HG03095 (cell line): ENCODE measurements around the gene RSPH3.

Experiments used
- ATAC-seq: cut with Tn5 transposase; IDR thresholded peaks from one replicate; pipeline ENCODE4 v1.9.1; 2021; ENCODE audit warnings: moderate library complexity; ENCODE audit not compliant: unreplicated experiment

RSPH3 gene

DNA sequence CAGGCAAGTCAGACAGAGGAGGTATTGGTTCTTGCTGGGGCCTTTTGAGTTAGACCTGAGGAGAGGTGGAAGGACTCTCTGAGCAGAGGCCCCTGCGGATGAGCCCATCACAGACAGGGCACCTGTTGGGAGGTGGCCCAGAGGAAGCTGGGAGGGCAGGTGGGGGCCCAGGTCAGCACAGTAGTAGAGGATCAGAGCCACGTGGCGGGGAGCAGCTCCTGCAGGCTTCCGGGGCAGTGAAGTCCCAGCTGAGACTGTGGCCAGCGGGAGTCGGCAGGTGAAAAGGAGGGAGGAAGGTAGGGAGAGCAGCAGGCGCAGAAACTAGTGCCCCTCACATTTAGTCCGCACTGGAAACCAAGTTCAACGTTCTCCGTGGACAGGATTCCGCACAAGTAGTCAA lies 61.8 kb downstream of the RSPH3 start:
- no peak for ATAC-seq

DNA sequence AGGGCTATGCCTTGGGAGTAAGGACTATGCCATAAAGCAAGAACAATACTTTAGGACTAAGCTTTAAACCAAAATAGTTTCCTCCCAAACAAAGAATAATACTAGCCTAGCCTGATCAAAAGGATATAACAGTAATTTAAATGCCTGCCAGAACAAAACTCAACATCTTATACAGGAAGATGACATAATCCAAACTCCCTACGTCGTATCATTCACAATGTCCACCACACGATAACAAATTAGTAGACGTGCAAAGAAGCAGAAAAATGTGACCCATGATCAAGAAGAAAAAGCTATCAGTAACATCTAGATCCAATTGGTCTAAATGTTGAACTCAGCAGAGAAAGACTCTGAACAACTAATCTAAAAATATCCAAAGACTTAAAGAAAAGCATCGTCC lies 65.8 kb downstream of the RSPH3 start:
- ATAC-seq, result no peak

DNA sequence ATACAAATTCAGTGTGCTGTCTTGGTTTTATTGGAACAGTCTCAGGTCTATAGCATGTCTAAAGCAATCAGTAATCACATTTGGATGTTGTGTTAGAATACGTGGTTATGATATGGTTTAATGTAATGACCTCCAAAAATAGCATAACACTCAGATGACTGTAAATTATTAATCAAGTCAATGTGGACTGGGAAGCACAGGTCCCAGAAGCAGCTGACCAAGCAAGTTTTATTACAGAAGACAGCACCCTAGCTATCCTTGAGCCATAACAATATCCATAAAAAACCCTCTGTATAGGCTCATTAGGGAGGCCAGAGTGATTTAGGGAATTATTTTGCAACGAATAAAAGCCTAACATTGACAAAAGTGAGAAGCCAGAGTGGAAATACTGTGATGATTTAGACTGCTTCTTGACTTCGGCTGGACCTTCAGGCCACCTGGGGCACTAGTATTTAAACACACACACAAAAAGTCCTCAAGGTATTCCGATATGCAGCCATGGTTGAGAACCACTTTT lies 66.9 kb downstream of the RSPH3 start:
- no peak for ATAC-seq

DNA sequence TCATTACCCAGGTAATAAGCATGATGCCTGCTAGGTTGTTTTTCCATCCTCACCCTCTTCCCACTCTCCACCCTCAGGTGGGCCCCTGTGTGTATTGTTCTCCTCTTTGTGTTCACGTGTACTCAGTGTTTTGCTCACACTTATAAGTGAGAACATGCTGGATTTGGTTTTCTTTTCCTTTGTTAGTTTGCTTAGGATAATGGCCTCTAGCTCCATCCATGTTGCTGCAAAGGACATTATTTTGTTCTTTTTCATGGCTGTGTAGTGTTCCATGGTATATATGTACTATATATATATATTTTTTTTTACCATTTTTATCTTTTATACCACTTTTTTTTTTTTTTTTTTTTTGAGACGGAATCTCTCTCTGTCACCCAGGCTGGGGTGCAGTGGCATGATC lies 71.9 kb downstream of the RSPH3 start:
- ATAC-seq, result no peak

DNA sequence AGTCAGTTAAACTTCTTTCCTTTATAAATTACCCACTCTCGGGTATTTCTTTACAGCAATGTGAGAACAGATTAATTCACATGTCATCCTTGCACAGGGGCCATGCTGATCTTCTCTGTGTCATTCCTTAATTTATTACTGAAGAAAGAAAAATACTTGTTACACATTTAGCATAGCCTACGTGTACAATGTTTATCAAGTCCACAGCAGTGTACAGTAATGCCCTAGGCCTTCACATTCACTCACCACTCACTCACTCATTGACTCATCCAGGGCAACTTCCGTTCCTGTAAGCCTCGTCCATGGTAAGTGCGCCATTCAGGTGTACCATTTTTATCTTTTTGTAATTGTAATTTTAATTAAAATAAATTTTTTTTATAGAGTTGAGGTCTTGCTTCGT lies 73.6 kb downstream of the RSPH3 start:
- ATAC-seq, result no peak

DNA sequence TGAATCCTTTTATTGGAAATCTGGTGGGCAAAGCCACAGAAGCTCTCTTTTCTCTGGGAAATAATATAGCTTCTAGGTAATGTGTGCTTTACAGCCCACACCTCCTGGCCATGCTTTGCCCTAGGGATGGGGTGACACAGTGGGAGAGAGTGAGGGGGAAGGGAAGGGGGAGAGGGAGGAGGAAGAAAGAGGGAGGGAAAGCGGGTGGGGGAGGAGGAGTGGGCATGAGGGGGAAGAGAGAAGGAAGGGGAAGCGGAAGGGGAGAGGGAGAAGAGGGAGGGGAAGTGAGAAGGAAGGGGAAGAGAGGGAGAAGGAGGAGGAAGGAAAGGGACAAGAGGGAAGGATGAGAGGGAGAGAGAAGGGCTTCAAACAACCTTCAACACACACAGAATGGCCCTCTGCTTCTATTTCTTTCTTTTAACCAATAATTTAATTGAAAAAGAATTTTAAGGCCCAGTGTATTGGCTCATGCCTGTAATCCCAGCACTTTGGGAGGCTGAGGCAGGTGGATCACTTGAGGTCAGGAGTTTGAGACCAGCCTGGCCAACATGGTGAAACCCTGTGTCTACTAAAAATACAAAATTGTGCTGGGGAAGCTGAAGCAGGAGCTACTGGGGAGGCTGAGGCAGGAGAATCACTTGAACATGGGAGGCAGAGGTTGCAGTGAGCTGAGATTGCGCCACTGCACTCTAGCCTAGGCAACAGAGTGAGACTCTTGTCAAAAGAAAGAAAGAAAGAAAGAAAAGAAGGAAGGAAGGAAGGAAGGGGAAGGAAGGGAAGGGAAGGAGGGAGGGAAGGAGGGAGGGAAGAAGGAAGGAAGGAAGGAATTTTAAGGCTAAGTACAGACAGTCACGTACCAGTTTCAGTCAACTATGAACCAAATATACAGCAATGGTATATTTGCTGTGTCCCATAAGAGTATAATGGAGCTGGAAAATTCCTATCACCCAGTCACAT lies 75.2 kb downstream of the RSPH3 start:
- no peak for ATAC-seq

DNA sequence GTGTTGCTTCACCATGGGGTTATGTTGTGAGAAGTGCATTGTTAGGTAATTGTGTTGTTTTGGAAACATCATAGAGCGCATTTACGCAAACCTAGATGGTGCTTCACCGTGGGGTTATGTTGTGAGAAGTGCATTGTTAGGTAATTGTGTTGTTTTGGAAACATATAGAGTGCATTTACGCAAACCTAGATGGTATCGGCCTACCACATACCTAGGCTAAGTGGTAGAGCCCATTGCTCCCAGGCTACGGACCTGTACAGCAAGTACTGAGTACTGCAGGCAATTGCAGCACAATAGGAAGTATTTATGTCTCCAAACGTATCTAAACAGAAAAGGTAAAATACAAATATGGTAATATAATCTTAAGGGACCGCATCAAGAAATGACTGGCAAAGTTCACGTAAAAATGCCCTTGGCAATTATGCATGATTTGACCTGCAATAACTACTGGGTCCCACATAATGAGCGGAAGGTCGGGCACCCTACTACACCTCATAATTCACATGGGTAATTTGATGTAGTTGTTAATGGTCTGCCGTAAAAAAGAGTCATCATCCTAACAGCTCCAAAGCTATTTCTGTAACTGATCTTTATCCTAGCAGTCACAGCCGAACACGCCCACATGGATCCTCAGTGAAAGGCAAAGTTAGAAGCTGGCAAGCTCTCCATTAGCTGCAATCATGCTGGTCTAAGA lies 76.0 kb downstream of the RSPH3 start:
- no peak for ATAC-seq
